Stimulated activated naive CD8-positive, alpha-beta T cell treated with anti-CD3 and anti-CD28 coated beads, Interleukin-15, Interleukin-2, amounts not matched to agents 100 U/mL and 50 U/mL, for 24 hours (primary cell): Measurements from ENCODE around the gene RPS14.
A peak's percentile ranks its signal among the peaks of the same experiment; 100 is the strongest.

Experiments used
- ATAC-seq: fragments of 150-1000 bp; cut with Tn5 transposase; one replicate; pipeline ENCODE4 v1.10.0; 2021
- DNase-seq: peaks from one replicate; pipeline ENCODE4 v3.0.0; 2021

The RPS14 gene

GRCh38 chr5:150400316-150401075, 49.0 kb downstream of the RPS14 start:
- no peak for ATAC-seq
- DNase-seq = no peak

DNA sequence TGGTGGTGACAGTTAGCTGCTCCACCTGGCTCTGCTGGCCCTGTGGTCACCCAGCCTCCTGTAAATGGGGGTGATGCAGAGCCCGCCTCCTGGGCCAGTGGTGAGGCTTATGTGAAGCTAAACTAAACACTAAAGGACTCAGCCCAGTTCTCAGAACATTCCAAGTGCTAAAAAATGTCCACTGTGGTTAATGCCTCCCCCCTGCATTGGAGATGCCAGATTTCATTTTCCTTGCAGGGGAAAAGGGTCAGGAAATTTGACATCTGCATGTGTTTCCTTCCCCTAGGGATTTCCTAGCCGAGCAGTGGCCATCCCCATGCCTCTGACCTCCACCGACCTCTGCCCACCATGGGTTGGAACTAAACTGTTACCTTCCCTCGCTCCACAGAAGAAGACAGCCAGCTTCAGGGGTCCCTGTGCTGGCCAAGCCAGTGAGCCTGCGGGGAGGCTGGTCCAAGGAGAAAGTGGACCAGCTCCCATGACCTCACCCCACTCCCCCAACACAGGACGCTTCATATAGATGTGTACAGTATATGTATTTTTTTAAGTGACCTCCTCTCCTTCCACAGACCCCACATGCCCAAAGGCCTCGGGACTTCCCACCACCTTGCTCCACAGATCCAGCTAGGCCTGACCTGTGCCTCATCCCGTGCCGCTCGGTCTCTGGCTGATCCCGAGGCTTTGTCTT, 49.9 kb downstream of the RPS14 start:
- no peak for ATAC-seq
- DNase-seq = no peak

DNA sequence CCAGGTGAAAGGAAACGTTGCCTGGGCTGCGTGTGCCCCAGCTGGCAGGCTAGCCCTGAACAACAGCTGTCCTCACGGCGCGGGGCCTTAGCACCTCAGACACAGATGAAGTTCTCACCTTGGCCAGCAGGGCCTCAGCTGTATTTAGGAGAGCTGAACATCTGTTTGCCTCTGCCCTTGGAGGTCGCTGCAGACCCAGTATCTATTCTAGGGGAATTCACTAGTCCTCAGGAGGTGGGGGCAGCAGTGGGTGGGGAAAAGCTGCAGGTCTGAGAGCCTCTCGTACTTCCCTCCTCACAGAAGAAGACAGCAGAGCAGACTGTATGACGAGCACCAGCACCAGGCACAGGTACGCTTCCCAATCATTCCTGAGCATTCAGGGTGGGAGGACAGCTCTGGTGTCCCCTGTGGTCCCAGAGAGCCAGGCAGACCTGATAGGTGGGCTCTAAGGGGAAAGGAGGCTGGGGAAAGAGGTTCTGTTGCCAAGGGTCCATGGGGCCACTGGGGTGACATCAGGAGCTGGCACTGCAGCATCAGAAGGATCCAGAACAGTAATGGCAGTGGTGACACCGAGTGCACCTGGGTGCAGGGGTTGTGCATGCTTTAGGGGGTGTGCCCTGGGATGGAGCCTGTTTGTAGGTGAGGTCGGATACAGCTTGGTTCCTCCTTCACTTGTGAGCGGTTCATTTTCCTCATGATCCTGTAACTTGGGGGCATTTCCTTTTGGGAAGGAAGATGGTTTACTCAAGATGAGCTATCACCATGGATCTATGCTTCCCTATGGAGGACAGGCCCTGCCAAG, 50.6 kb downstream of the RPS14 start:
- peak; percentile 14 for ATAC-seq
- DNase-seq = no peak

GRCh38 chr5:150397782-150398721, 51.5 kb downstream of the RPS14 start:
- DNase-seq (no peak), ATAC-seq (no peak)

- ATAC-seq (no peak), DNase-seq (no peak)
Measured at GRCh38 chr5:150397146-150397781, 52.3 kb downstream of the RPS14 start.

DNA sequence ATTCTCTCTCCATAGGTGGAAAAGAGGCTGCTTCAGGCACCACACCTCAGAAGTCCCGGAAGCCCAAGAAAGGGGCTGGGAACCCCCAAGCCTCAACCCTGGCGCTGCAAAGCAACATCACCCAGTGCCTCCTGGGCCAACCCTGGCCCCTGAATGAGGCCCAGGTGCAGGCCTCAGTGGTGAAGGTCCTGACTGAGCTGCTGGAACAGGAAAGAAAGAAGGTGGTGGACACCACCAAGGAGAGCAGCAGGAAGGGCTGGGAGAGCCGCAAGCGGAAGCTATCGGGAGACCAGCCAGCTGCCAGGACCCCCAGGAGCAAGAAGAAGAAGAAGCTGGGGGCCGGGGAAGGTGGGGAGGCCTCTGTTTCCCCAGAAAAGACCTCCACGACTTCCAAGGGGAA, 53.3 kb downstream of the RPS14 start:
- no peak for DNase-seq
- no peak for ATAC-seq

DNA sequence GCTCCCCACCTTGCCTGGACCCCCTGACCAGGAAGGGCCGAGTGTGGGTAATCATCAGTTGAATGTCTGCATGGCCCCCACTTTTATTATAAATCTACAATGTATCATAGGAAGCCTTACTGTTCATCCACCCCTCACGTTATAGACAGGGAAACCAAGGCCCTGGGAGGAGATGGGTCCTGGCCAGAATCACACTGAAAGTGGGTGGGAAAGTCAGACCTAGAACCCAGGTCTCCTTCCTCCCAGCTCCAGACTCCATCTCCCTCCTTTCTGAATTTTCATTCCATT, 53.9 kb downstream of the RPS14 start:
- ATAC-seq = no peak
- DNase-seq = no peak

DNA sequence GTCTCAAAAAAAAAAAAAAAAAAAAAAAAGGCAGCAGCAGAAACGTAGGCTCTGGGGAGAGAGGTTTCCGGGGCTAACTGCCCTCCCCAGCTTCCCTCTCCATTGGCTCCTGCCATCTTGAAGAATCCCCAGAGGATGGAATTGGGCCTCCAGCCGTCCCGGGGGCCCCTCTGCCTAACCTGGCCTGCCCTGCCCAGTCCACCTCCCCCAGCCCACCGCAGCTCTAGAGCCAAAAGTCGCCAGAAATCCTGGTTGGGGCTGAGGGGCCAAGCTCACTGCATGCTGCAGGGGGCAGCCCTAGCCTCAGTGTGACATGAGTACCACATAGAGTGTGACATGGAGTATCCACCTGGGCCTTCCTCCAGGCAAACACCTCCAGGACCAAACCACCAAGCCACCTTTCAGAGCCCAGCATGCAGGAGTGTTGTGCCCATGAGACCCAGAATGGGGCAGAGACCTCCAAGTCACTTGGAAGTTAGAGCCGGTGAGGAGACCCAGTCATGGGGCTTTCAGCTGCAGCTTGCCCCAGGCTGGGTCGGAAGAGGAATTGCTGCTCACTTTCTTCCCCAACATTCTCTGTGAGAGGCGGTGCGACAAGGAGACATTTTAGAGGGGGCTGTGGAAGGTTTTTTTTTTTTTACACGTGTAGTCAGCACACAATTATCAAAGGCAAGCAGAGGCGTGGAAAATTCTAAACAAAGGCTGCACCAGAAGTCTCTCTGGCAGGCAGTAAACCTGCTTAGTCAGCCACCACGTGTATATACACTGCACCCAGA, 54.4 kb downstream of the RPS14 start:
- DNase-seq (no peak), ATAC-seq (no peak)

GRCh38 chr5:150394131-150394530, 55.4 kb downstream of the RPS14 start:
- ATAC-seq (peak; percentile 30), DNase-seq (no peak)

- no peak for ATAC-seq
- no peak for DNase-seq
Measured at GRCh38 chr5:150393096-150393645, 56.4 kb downstream of the RPS14 start.

DNA sequence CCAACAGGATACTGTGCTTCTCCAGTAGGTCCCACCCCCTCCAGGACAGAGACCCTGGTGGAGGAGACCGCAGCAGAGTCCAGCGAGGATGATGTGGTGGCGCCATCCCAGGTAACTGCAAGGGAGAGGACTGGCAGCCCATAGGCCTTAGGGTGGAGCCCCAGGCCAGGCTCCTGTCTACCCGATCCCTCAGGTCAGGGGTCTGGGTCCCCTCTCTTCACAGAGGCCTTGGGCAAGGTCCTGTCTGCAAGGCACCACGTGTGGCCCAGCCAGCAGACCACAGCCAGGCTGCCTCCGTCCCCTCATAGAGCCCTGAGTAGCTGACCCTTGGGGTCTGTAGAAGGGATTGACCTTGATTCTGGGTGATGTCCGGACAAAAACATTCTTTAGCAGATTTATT, 56.9 kb downstream of the RPS14 start:
- no peak for ATAC-seq

More for the DNA sequence above, 56.9 kb downstream of the RPS14 start:
- no peak for DNase-seq
